ENCODE measurements around the gene HAPLN2. TPM values are rescaled to one million over a fixed set of nuclear protein-coding genes. Genes with fewer than 3 reads are reported as not detected.

Gene HAPLN2
- total and polyA plus RNA-seq, 2 experiments from 2014 or later, result 8.5 to 19.0 TPM

DNA sequence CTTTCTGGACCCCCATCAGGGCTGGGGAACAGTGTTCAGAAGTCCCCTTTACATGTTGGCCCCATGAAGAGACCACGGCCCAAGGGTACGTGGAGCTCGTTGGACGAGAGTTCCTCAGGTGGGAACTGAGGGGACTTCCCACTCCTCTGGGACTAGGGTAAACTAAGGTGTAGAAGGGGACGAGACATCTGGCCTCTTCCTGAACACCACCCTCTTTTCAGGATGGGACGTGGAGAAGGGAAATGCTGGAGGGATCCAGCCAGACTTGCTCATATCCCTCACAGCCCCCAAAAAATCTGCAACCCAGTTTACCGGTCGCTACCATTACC lies 25.6 kb upstream of the HAPLN2 start:
- Histone ChIP-seq H3K27ac (no peak overlapping the region), H3K4me1 (ENCODE audit: low read depth) (peaks cover 5% of the 10 kb centered on the region), H3K4me3 (no peak overlapping the region), H3K27me3 (no peaks in the 10 kb centered on the region), H3K36me3 (peaks cover 7% of the 10 kb centered on the region), H3K9me3 (ENCODE audit: low read depth) (no peaks in the 10 kb centered on the region)
- no peak for DNase-seq (ENCODE audit: low read depth in 1 of 2, low spot score in 1 of 2)
- TF ChIP-seq, protein P1, sequence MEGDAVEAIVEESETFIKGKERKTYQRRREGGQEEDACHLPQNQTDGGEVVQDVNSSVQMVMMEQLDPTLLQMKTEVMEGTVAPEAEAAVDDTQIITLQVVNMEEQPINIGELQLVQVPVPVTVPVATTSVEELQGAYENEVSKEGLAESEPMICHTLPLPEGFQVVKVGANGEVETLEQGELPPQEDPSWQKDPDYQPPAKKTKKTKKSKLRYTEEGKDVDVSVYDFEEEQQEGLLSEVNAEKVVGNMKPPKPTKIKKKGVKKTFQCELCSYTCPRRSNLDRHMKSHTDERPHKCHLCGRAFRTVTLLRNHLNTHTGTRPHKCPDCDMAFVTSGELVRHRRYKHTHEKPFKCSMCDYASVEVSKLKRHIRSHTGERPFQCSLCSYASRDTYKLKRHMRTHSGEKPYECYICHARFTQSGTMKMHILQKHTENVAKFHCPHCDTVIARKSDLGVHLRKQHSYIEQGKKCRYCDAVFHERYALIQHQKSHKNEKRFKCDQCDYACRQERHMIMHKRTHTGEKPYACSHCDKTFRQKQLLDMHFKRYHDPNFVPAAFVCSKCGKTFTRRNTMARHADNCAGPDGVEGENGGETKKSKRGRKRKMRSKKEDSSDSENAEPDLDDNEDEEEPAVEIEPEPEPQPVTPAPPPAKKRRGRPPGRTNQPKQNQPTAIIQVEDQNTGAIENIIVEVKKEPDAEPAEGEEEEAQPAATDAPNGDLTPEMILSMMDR (IDR thresholded peaks at IDR 0.05; ENCODE audit: low read depth, low read length), result no peak

DNA sequence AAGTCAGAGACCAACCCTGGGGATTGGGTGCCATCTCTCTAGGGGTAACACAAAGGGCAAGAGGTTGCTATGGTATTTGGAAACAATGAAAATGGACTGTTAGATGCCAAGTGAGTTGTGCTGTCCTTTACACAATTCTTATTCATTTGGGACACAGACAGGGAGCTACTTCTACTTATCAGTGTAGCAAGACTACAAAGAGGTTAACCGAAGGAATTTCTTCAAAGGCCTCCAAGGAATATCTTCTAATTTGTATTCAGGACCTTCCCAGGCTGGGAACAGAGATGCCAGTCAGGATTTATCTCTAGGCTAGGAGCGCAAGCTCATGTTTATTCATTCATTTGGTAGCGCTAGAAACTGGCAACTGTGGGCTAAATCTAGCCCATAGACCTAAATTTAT lies 25.0 kb upstream of the HAPLN2 start:
- no peaks in the 10 kb centered on the region for H3K9me3 ChIP-seq (ENCODE audit: low read depth)
- H3K4me1 ChIP-seq (ENCODE audit: low read depth), result peaks cover 5% of the 10 kb centered on the region
- DNase-seq (ENCODE audit: low read depth in 1 of 2, low spot score in 1 of 2), result no peak
- H3K36me3 ChIP-seq, result peaks cover 7% of the 10 kb centered on the region
- H3K27me3 ChIP-seq, result no peaks in the 10 kb centered on the region
- no peak overlapping the region for H3K27ac ChIP-seq
- TF ChIP-seq, protein P1 (IDR thresholded peaks at IDR 0.05; ENCODE audit: low read depth, low read length), result no peak
- no peak overlapping the region for H3K4me3 ChIP-seq

- no peak for DNase-seq (ENCODE audit: low read depth in 1 of 2, low spot score in 1 of 2)
- Histone ChIP-seq H3K27ac (no peak overlapping the region), H3K9me3 (ENCODE audit: low read depth) (no peaks in the 10 kb centered on the region), H3K36me3 (peaks cover 7% of the 10 kb centered on the region), H3K27me3 (no peaks in the 10 kb centered on the region), H3K4me3 (no peak overlapping the region), H3K4me1 (ENCODE audit: low read depth) (peaks cover 5% of the 10 kb centered on the region)
- TF ChIP-seq, protein P1 (IDR thresholded peaks at IDR 0.05; ENCODE audit: low read depth, low read length), result no peak
Measured at GRCh38 chr1:156595016-156595415, 24.2 kb upstream of the HAPLN2 start.

DNA sequence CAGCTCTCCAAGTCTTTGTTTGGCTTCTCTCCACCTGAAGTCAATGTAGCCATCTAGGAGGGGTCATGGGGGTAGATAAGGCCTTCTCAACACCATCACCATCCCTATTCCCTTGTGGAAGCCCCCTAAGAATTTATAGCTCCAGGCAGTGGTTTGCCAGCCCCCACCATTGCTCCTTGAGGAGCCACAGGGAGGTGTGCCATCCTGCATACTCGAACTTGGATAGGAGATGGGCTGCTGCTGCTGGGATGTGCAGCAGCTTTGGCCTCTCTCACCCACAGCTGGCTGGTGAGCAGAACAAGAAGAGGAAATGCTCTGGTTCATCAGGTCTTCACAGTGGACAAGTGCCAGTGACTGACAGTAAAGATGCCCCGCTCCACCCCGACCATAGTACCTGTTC lies 22.8 kb upstream of the HAPLN2 start:
- TF ChIP-seq, protein P1 (IDR thresholded peaks at IDR 0.05; ENCODE audit: low read depth, low read length), result no peak
- Histone ChIP-seq H3K4me1 (ENCODE audit: low read depth) (peaks cover 5% of the 10 kb centered on the region), H3K27me3 (no peaks in the 10 kb centered on the region), H3K4me3 (no peak overlapping the region), H3K27ac (no peak overlapping the region), H3K9me3 (ENCODE audit: low read depth) (no peaks in the 10 kb centered on the region), H3K36me3 (peaks cover 7% of the 10 kb centered on the region)
- DNase-seq (ENCODE audit: low read depth in 1 of 2, low spot score in 1 of 2), result no peak

GRCh38 chr1:156598125-156598524 lies 21.1 kb upstream of the HAPLN2 start:
- Histone ChIP-seq H3K4me1 (ENCODE audit: low read depth) (no peaks in the 10 kb centered on the region), H3K27me3 (no peaks in the 10 kb centered on the region), H3K36me3 (peaks cover 7% of the 10 kb centered on the region), H3K4me3 (no peak overlapping the region), H3K9me3 (ENCODE audit: low read depth) (no peaks in the 10 kb centered on the region), H3K27ac (no peak overlapping the region)
- TF ChIP-seq, protein P1 (IDR thresholded peaks at IDR 0.05; ENCODE audit: low read depth, low read length), result no peak
- DNase-seq (ENCODE audit: low read depth in 1 of 2, low spot score in 1 of 2), result no peak
